Cerebellar nuclear complex (tissue), 1 donor: ENCODE measurements around the gene SNAP25.

Source experiments
- DNase-seq, 2 experiments: peaks; one replicate each; lab custom pipeline; 2025; lab: John Stamatoyannopoulos, UW

SNAP25 gene

DNA sequence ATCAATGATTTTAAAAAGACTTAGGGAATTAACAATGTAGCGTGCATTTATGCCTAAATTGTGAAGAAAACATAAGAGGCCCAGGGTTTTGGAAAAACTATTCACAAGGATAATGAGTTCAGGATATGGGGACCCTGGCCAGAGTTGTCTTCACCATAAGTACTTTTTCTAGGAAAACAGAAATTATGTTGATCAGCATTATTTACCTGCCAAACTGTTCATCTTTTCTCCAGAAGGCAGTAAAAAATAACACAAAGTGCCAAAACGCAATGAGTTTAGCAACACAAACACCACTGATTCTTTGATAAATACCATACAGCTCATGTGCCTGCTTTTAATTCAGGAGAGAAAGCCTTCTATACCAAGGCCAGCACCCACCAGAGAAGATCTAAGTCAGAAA, 43.1 kb downstream of the SNAP25 start:
- no peak for DNase-seq

DNA sequence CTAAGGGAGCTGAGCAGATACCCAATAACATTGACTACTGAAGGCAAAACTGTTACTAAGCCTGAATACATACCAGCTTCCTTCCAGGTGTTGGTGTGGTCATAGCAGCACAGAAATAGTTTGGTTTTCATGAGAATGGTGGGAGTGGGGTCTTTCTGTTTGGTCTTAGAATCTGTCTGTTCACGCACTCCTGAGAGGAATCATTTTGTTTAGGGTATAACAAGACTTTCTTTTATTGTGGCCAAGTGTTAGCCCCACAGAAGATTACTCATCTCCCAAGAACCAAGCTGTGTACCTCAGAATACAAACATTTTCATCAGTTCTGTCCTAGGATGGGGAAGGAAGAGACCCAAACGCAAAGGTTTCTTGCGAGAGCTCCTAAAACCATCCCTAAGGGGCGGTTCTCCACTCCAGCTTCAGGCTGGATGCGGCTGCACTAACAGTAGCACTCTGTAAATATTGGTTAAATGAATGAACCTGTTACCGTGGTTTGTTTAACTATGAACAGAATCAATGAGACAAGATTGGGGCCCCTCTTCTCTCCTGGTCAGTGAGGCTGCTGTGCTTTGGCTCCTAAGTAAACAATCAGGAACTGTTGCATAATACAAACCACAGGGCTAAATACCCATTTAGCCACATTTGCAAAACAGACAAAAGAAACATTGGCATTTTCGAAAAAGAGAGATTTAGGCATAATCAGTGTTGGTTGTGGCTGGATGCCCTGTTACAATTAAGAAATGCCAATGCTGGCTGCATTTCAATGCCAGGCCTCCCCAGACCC, 44.9 kb downstream of the SNAP25 start:
- DNase-seq: no peak

GRCh38 chr20:10264166-10264558, 45.5 kb downstream of the SNAP25 start:
- no peak for DNase-seq

DNA sequence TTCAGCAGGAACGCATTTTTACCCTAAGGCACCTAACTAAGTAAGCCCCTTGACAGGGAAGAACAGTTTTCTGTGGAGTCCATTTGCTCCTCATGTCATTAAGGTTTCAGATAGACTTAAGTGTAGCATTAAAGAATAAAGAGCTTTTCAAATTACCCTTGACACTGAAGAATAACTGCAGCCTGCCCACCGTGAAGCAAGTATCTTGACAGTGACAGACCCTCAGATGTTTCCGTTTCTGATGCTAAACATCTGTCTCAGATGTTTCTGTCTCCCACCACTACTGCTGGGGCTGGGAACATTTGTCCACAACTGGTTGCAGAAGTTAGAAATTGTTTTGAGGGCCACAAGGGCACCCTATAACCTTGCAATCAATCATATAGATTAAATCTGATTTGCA, 50.0 kb downstream of the SNAP25 start:
- no peak for DNase-seq

DNA sequence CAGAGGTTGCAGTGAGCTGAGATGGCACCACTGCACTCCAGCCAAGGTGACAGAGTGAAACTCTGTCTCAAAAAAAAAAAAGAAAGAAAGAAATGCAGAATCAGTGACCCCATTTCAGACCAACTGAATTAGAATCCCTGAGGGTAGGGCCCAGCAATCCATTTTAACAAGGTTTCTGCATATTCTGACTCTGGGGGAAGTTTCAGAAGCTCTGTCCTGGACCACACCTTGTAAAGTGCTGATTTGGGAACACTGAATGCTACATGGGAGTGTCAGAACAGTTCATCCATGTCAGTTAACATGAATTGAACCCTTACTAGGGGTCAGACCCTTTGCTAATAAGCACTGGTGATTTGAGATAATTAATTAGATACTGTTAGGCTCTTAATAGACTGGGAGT, 52.0 kb downstream of the SNAP25 start:
- no peak for DNase-seq

DNA sequence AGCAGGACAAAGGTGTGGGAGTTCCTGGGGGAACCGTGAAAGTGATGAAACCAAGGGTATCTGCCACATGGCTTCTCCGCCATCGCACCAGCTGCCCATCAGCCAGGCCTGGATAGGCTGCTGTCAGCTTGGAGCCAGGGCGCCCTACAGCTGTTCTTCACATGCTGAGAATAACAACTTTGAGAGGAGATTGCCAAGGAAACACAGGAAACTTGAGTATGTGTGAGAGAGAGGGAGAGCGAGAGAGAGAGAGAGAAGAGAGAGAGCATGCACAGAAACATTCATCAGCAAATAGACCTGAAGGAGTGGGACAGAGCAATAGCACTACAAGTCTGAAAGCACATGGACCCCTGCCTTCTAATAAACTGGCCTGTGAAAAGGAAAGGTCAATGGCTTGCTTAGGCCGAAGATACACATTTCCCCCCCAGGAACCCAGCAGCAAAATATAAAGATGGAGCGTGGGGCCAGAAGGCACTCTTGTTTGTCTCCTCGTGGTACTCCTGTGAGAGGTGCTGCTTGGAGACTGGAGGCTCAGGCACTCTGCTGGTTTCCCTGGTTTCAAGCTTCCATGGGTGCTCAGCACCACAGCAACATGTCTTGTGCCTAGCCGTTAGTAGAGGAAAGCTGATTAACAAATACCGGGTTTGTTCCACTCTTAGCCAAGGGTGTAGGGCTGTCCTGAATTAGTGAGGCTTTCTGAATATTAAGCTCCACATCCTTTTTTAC, 53.0 kb downstream of the SNAP25 start:
- no peak for DNase-seq

DNA sequence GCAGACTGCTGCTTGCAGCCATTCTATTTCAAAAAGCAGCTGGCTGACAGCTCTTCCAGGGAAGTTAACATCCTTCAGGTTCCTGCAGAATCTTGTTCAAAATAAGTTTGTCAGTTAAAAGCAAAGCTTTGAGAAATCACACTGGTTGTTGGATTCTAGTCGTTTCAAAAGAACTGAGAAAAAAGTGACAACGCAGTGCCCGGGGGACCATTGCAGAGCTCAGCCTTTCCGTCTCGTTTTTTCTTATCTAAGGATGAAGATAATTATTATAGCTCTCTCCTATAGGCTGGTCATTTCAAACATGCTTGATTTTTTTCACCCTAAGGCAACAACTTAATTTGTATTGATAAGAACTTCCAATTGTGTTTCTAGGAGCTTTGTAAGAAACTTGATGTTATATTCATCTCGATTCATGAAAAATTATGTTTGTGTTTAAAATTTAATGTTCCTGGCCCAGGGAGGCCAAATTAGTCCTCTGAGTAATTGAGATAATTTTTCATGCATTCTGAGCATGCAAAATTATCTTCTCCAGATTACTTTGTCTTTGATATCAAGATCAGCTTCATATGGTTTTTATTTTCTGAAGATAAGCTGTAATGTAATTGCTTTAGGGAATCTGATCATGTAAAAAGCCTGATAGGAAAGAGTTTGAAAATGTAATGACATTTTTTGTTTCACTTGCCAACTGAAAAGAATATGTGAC, 58.4 kb downstream of the SNAP25 start:
- DNase-seq: no peak

GRCh38 chr20:10277616-10278015, 59.0 kb downstream of the SNAP25 start:
- DNase-seq: no peak

GRCh38 chr20:10278412-10278811, 59.8 kb downstream of the SNAP25 start:
- no peak for DNase-seq

- DNase-seq: no peak
Observed at GRCh38 chr20:10280018-10280908, 61.6 kb downstream of the SNAP25 start.

- no peak for DNase-seq
Observed at GRCh38 chr20:10281911-10282310, 63.3 kb downstream of the SNAP25 start.

GRCh38 chr20:10282979-10283456, 64.4 kb downstream of the SNAP25 start:
- DNase-seq: no peak

GRCh38 chr20:10286356-10286755, 67.7 kb downstream of the SNAP25 start:
- DNase-seq: no peak

DNA sequence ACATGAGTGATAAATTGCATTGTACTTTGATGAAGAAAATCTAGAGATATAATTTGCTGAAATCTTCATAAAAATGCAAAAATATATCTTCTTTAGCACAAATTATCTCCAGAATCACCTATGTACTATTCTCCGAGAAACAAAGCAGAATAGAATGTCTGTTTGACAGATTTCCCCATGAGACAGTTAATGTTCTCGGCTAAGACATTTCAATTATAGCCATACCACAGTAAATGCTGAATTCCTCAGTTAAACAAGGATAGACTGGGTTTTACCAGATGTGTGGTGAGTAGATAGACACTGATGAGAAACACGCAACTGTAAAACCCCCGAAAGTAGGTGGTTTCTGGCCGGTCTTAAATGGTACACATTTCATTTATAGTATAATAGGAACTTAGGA, 69.8 kb downstream of the SNAP25 start:
- DNase-seq: no peak

GRCh38 chr20:10288954-10289646, 70.5 kb downstream of the SNAP25 start:
- no peak for DNase-seq

DNA sequence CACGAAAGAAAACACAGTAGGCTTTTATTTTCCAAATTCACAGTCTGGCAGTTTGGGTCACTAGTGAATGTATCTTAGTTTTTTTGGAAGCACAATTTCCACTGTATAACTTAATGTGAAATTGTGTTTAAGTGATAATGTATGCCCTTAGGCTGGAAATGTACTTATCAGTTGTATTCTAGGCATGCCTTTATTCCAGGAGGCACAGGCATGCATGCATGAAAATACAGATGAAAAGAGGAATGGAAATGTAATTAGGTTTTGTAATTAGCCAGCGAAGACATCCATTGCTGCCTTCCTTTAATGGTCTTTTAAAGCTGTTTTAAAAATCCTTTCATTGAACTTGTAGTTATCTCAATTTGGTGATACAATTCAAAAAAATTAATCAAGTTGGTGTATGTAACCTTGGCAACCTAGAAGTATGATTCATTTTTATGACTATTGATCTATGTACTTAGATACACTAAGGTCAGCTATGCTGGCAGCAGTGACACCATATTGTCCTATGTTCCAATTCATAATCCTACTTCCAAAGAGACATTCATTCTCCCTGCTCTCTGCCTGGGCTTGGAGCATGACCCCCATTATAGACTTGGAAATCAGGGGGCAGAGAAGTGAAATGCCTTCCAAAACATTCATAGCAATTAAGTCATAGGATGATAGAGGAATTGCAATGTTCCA, 73.1 kb downstream of the SNAP25 start:
- no peak for DNase-seq

DNA sequence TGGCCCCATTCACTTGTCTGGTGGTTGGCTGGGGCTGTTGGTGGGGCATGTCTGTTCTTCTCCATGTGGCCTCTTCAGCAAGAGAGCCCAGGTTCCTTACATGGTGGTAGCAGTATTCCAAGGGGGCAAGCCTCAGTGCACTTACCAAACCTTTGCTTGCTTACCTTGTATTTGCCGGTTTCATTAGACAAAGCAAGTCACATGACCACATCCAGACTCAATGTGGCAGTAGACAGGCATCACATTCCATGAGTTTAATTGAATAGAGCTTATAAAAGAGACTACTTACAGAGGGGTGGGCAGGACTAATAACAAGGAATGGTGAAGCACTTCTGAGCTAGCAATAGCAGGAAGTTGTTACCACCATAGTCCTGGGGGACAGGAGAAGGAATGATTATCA, 78.6 kb downstream of the SNAP25 start:
- DNase-seq: no peak

DNA sequence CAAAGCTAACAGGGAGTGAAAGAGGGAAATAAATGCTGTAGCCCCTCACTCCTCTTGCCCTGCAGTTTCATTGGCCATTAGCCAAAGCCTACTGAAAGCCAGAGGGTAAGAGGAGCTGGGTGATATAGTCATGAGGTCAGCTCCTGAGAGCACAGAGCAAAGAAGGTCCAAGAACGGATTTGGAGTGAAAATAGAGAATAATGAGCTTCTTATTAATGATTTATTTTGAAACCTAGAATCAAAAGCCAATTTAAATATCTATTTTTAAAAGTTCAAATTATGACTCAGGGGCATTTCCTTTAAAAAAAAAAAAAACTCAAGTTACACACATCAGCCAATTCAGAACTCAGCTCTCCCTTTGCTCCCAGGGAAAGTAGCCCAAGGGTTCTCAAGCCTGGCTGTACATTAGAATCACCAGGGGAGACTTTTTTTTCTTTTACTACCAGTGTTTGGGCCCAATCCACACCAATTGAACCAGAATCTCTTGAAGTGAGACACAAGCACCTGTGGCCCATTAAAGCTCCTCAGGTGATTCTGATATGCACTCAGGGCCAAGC, 79.1 kb downstream of the SNAP25 start:
- no peak for DNase-seq

DNA sequence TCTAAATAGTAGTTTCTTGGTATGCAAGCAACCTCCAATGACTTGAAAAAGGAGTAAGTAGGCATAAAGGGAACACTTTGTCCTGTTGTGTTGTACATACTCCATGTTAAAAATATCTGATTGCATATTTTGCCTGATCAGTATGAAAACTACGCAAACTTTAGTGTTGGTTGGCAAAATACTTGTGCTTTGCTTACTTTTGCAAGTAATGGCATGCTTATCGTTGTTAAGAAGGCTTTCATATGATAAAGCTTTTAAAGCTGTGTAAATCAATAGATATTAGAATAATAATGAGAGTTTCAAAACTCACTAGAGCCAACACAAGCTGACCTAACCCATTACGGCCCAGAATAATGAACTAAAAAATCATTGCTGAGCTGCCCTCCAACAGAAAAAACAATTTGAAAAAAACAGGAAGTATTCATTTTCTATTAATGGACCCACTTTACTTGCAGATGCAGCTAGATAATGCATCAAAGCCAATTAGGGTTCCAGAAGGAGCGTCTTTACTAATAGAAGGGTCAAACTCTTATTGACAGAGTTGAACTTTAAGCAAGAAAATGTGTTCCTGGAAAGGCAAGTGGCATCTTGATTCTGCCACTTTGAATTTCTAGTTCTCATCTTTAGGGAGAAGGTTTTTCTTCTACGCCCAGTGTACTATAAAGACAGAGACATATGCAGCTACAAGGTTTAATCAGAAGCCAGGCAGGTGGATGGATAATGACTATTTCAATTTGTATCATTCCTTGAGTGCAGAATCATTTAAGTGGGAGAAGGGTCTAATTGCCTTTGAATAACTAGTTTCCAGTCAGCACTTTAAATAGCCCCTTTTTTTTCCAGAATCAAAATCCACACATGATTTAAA, 82.2 kb downstream of the SNAP25 start:
- no peak for DNase-seq
